Muscle layer of duodenum (tissue), 2 donors: Measurements from ENCODE around the gene PPP1R9A.

Experiments
- H3K27ac ChIP-seq: one replicate; pipeline ENCODE4 v1.7.0; 2013; ENCODE audit warnings: mild to moderate bottlenecking, low read length
- H3K27me3 ChIP-seq: one replicate; pipeline ENCODE4 v1.7.0; 2013; ENCODE audit warnings: low read depth, mild to moderate bottlenecking, control low read depth, low read length
- H3K36me3 ChIP-seq, 2 donors: one replicate each; pipeline ENCODE4 v1.7.0; 2013; ENCODE audit warnings: low read length in 2 of 2, control low read depth in 1 of 2, mild to moderate bottlenecking in 1 of 2; ENCODE audit not compliant: insufficient read depth in 2 of 2, control insufficient read depth in 1 of 2
- H3K4me1 ChIP-seq, 2 donors: one replicate each; pipeline ENCODE4 v1.7.0; 2013; ENCODE audit warnings: low read length in 2 of 2, mild to moderate bottlenecking in 2 of 2, control low read depth in 1 of 2, moderate library complexity in 1 of 2; ENCODE audit not compliant: insufficient read depth in 2 of 2, control insufficient read depth in 1 of 2
- H3K4me3 ChIP-seq, 2 donors: one replicate each; pipeline ENCODE4 v1.7.0; 2013; ENCODE audit warnings: low read length in 2 of 2, low read depth in 1 of 2, mild to moderate bottlenecking in 1 of 2
- H3K9me3 ChIP-seq, 2 donors: one replicate each; pipeline ENCODE4 v1.7.0; 2013; ENCODE audit warnings: low read length in 2 of 2, control low read depth in 1 of 2, mild to moderate bottlenecking in 1 of 2; ENCODE audit not compliant: control insufficient read depth in 1 of 2
- donor health status: healthy.

Gene PPP1R9A

DNA sequence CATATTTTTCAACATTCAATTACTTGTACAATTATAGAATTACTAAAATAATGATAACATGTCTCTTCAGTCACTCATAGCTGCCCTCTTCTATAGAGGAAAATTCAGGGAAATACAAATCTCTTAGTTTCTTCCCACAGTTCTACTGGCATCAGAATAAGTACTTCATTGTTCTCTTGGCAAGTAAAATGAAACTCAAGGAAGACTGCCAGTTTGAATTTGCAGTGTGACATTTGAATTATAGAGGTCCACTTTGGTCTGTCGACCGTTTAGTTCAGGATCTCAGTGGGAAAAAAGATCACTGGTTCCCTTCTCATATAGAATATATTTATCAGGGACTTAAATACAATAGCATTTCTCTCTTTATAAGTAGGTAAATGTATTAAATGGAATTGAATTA is 302.4 kb downstream of the PPP1R9A start:
- no peak overlapping the region for H3K27ac ChIP-seq
- H3K4me1 ChIP-seq = no peaks in the 10 kb centered on the region
- no peaks in the 10 kb centered on the region for H3K9me3 ChIP-seq
- H3K36me3 ChIP-seq = no peaks in the 10 kb centered on the region
- no peaks in the 10 kb centered on the region for H3K27me3 ChIP-seq
- no peak overlapping the region for H3K4me3 ChIP-seq

DNA sequence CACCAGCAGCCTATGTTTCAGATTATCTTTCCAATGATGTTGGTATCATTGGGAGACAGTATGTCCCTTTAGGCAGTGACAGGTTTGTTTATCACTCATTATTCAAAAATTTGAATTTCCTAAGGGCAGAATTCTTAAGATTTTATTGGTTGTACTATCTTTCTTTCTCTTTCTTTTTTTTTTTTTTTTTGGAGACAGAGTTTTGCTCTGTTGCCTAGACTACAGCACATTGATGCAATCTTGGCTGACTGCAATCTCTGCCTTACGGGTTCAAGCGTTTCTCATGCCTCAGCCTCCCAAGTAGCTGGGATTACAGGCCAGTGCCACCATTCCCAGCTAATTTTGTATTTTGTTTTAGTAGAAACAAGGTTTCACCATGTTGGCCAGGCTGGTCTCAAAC is 305.8 kb downstream of the PPP1R9A start:
- Histone ChIP-seq H3K9me3 (no peaks in the 10 kb centered on the region), H3K36me3 (no peaks in the 10 kb centered on the region), H3K27me3 (no peaks in the 10 kb centered on the region), H3K27ac (no peak overlapping the region), H3K4me3 (no peak overlapping the region), H3K4me1 (no peaks in the 10 kb centered on the region)

DNA sequence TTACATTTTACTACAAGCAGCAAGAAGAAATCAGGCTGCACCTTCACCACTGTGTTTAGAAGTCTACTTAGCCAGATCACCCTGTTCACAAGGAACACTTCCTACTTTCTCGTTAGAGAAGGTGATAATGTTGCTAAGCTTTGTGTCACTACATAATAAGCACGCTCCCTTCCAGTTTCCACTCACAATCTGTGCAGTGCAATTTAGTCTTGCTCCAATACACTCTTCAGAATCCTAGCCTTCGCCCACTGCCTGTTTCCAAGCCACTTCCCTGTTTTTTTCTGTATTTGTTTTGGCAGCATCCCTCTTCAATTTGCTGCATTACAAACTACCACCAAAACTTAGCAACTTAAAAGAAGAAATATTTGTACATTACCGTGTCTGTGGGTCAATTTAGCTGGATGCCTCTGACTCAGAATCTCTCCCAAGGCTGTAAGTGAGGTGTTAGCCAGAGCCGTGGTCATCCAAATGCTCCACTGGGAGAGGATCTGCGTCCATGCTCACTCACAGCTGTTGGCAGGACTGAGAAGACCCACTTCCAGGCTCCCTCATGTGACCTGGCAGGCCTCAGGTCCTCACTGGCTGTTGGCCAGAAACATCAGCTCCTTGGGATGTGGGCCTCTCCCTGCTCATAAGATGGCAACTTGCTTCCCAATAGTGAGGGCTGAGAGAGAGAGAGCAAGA is 306.6 kb downstream of the PPP1R9A start:
- Histone ChIP-seq H3K27me3 (no peaks in the 10 kb centered on the region), H3K4me3 (no peak overlapping the region), H3K9me3 (no peaks in the 10 kb centered on the region), H3K27ac (no peak overlapping the region), H3K4me1 (no peaks in the 10 kb centered on the region), H3K36me3 (no peaks in the 10 kb centered on the region)

DNA sequence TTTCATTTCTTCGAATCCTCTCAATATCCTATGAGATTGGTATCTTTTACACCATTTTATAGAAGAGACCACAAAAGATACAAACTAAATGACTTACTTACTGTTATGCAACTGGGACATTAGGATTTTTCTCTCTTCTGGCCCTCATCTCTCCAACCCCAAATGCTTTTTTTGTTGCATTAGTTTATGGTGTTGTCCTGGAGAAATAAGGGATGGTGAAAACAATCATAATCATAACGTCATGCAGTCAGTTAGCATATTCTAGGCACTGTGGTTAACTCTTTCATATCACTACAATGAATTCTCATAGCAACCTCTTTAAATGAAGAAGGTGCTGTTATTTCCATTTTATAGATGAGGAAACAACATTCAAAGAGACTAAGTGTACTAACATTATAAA is 312.3 kb downstream of the PPP1R9A start:
- Histone ChIP-seq H3K27me3 (no peaks in the 10 kb centered on the region), H3K9me3 (no peaks in the 10 kb centered on the region), H3K4me1 (no peaks in the 10 kb centered on the region), H3K36me3 (no peaks in the 10 kb centered on the region), H3K27ac (no peak overlapping the region), H3K4me3 (no peak overlapping the region)

DNA sequence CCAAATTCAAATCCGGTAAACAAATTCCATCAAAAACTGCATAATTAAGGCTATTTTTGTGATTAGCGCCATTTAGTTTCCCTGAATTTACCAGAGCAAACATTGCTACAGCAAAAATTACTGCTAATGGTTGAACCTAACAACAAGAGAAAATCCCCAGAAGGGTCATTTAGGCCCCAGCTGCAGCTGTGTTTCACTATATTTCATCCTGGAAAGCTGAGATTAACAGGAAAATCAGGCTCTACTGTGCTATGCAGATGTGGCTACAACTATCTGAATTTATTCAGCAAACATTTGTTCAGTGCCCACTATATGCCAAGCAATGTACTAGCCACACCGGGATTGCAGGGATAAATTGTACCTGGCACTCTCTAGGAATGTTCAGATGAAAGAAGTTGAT is 312.9 kb downstream of the PPP1R9A start:
- Histone ChIP-seq H3K4me3 (no peak overlapping the region), H3K27ac (no peak overlapping the region), H3K27me3 (no peaks in the 10 kb centered on the region), H3K36me3 (no peaks in the 10 kb centered on the region), H3K4me1 (no peaks in the 10 kb centered on the region), H3K9me3 (no peaks in the 10 kb centered on the region)

DNA sequence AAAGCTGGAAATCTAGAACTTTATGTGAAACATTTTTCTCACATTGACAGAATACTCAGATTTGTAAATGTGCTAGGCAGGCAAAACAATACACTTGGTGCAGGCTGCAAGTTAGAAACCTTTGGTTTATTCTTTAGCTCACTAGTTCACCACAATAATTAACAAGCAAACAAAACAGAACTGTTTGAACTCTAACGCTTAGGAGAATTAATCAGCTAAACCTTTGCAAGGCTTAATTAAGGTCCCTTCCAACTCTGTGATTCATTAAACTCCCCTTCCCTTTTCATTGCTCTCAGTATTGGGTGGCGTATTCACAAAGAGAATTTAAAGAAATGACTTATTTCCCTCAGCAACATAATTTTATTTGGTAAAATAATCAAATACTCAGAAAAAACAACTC is 317.9 kb downstream of the PPP1R9A start:
- no peaks in the 10 kb centered on the region for H3K27me3 ChIP-seq
- H3K4me1 ChIP-seq = no peaks in the 10 kb centered on the region
- no peak overlapping the region for H3K4me3 ChIP-seq
- H3K27ac ChIP-seq = no peak overlapping the region
- peaks cover 0 to 4% of the 10 kb centered on the region in 2 donors for H3K36me3 ChIP-seq
- no peaks in the 10 kb centered on the region for H3K9me3 ChIP-seq

DNA sequence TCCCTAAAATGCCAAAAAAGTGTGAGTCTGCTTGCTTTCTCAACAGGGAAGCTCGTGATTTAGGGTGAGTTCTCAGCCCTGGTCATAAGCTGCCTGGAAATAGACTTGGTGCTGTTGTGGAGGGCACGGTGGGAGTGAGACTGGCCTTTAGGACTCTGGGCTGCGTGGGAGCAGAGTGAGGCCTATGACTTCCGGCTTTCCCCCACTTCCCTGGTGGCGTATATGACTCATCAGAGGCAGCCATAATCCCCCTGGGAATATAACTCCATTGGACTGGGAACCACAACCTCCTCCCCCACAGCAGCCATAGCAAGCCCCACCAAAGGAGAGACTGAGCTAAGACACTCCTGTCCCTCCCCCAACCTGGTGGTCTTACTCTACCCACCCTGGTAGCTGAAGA is 321.9 kb downstream of the PPP1R9A start:
- Histone ChIP-seq H3K36me3 (peaks cover 0 to 4% of the 10 kb centered on the region in 2 donors), H3K27me3 (no peaks in the 10 kb centered on the region)

DNA sequence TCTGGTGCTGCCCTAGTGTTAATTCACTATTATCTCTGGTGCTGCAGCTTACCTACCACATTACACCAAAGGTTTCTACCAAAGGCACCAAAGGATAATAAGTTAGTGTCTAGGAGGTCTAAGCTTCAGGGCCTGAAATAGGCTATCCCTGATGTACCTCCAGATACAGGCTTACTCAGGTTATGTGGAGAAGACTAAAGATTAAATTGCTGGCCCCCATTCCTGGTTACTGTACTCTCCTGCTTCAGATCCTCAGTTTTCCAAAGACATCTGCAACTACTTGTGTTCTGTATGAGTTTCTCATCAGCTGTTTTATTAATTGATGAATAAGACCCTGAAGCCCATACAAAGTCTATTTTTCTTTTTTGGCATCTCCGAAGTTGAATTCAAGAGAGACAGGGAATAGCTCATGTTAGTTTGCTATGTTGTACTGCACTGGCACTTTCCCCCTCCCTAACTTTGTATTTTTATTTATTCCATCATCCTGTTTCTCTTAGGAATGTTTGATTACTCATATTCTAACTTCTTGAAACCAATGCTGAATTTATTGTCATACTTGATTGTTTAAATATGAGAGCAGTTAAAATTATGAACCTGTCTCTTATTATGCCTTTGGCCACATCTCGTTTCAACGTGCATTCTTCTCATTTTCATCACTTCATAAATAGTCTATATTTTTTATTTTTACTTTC is 331.0 kb downstream of the PPP1R9A start:
- Histone ChIP-seq H3K4me3 (no peak overlapping the region), H3K4me1 (no peaks in the 10 kb centered on the region), H3K9me3 (peaks cover 0 to 3% of the 10 kb centered on the region in 2 donors), H3K27ac (no peak overlapping the region), H3K27me3 (no peaks in the 10 kb centered on the region), H3K36me3 (no peaks in the 10 kb centered on the region)

More for the DNA sequence above, 321.9 kb downstream of the PPP1R9A start:
- Histone ChIP-seq H3K9me3 (no peaks in the 10 kb centered on the region), H3K27ac (no peak overlapping the region), H3K4me1 (no peaks in the 10 kb centered on the region), H3K4me3 (no peak overlapping the region)

DNA sequence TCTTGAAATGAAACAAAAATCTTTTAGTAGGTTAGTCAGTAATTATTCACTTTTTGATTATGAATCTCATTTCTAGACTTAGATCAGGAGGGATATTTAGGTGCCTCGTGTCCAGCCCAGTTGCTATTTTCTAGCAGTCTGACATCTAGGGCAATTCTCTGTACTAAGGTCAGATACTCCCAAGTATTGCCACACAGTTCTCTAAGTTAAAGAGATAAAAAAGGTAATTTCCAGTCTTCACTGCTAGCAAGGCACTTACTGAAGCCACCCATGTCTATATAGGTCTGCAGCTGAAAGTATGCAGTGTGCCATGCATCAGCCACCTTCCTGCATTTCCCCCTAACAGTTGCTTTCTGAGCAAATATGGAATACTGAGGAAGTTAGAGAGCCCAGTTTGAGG is 333.5 kb downstream of the PPP1R9A start:
- Histone ChIP-seq H3K27ac (no peak overlapping the region), H3K4me1 (no peaks in the 10 kb centered on the region), H3K4me3 (no peak overlapping the region), H3K36me3 (no peaks in the 10 kb centered on the region), H3K27me3 (no peaks in the 10 kb centered on the region), H3K9me3 (no peaks in the 10 kb centered on the region)

DNA sequence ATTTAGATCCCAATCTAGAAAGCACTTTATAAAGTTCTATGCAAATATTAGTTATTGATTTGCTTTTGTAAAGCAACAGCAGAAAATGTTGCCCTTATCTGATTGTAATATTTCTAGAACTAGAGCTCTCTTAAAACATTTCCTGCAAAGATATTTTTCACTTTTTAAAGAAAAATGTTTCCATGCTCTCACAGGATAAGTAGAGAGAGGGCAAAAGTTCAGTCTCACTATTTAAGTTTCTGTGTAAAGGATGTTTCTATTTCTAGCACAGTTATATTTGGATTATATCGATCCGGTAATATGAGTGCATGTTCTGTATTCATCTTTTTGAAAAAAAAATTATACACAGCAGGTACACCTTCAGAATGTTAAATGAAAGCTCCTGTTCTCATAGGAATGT is 334.9 kb downstream of the PPP1R9A start:
- H3K27me3 ChIP-seq = no peaks in the 10 kb centered on the region
- H3K36me3 ChIP-seq = no peaks in the 10 kb centered on the region
- no peak overlapping the region for H3K27ac ChIP-seq
- no peaks in the 10 kb centered on the region for H3K4me1 ChIP-seq
- H3K9me3 ChIP-seq = no peaks in the 10 kb centered on the region
- H3K4me3 ChIP-seq = no peak overlapping the region

DNA sequence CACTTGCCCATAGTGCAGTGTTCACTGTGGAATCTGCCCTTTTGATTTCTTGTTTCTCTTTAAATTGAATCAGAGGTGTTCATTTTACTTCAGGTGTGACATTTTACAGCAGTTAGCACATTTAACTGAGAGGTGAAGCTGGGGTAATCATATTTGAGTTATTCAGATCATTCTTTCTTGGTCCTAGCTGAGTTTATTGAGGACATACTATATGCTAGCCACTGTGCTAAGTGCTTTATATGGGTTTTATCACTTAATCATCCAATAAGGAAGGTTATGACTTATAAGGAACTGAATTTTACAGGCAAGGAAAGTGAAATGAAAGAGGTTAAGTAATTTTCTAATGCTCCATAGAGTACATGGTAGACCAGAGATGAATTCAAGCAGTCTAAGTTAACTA is 337.2 kb downstream of the PPP1R9A start:
- Histone ChIP-seq H3K4me3 (no peak overlapping the region), H3K36me3 (no peaks in the 10 kb centered on the region), H3K27ac (no peak overlapping the region), H3K27me3 (no peaks in the 10 kb centered on the region), H3K4me1 (no peaks in the 10 kb centered on the region), H3K9me3 (no peaks in the 10 kb centered on the region)
